ENCODE data around the gene RIIAD1.

The RIIAD1 gene

DNA sequence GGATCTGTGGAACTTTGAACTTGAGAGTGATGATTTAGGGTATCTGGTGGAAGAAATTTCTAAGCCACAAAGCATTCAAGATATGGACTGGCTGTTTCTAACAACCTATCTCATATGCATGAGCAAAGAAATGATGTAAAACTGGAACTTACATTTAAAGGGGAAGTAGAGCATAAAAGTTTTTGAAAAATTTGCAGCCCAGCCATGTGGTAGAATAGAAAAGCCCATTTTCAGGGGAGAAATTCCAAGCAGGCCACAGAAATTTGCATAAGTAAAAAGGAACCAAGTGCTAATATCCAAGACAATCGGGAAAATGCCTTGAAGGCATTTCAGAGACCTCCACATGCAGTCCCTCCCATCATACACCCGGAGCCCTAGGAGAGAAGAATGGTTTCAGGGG is 15.7 kb downstream of the RIIAD1 start:
- CTCF ChIA-PET = interaction anchor here (0.6 to 1.7 kb wide), 3 partner anchors 99 to 299 kb away, joined by 5 to 6 read pairs (median 5); no protein-coding TSS in a partner anchor

GRCh38 chr1:151737479-151737878 is 16.2 kb downstream of the RIIAD1 start:
- Histone ChIP-seq H3K27ac (ENCODE audit: extremely low read depth, low read depth, low read length) (no peak overlapping the region), H3K9me3 (ENCODE audit: control insufficient read depth, insufficient read depth, low read depth, low read length) (no peaks in the 10 kb centered on the region), H3K36me3 (ENCODE audit: control insufficient read depth in 2 of 2, insufficient read depth in 1 of 2, low read length in 2 of 2) (no peaks in the 10 kb centered on the region), H3K4me1 (ENCODE audit: control insufficient read depth, insufficient read depth, low read length) (no peaks in the 10 kb centered on the region), H3K4me3 (ENCODE audit: low read depth, low read length) (no peak overlapping the region)
- CTCF ChIA-PET = interaction anchor here (0.6 to 1.7 kb wide), 6 partner anchors 20 to 299 kb away, joined by 3 to 6 read pairs (median 4); partner anchors contain the start of gene CELF3
- TF ChIP-seq ZNF610 (tag by site-specific recombination; IDR thresholded peaks at IDR 0.05; ENCODE audit: borderline replicate concordance) (no peak), ZNF280D (tag by site-specific recombination; IDR thresholded peaks at IDR 0.05) (peak; percentile 72; the same call in 1 of the 2 replicates), SETDB1 (IDR thresholded peaks at IDR 0.05; ENCODE audit: insufficient read length, low read length) (peak; percentile 92)
- TF ChIP-seq, protein P1, sequence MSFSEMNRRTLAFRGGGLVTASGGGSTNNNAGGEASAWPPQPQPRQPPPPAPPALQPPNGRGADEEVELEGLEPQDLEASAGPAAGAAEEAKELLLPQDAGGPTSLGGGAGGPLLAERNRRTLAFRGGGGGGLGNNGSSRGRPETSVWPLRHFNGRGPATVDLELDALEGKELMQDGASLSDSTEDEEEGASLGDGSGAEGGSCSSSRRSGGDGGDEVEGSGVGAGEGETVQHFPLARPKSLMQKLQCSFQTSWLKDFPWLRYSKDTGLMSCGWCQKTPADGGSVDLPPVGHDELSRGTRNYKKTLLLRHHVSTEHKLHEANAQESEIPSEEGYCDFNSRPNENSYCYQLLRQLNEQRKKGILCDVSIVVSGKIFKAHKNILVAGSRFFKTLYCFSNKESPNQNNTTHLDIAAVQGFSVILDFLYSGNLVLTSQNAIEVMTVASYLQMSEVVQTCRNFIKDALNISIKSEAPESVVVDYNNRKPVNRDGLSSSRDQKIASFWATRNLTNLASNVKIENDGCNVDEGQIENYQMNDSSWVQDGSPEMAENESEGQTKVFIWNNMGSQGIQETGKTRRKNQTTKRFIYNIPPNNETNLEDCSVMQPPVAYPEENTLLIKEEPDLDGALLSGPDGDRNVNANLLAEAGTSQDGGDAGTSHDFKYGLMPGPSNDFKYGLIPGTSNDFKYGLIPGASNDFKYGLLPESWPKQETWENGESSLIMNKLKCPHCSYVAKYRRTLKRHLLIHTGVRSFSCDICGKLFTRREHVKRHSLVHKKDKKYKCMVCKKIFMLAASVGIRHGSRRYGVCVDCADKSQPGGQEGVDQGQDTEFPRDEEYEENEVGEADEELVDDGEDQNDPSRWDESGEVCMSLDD (tag by site-specific recombination; IDR thresholded peaks at IDR 0.05) = no peak
- POLR2A ChIA-PET = no interaction called here

More for the DNA sequence above, 15.7 kb downstream of the RIIAD1 start:
- no peaks in the 10 kb centered on the region for H3K9me3 ChIP-seq (ENCODE audit: control insufficient read depth, insufficient read depth, low read depth, low read length)
- H3K36me3 ChIP-seq (ENCODE audit: control insufficient read depth in 2 of 2, insufficient read depth in 1 of 2, low read length in 2 of 2) = no peaks in the 10 kb centered on the region
- TF ChIP-seq ZNF549 (tag by site-specific recombination; IDR thresholded peaks at IDR 0.05) (no peak), SCRT2 (tag by site-specific recombination; IDR thresholded peaks at IDR 0.05) (no peak), ZNF157 (tag by site-specific recombination; IDR thresholded peaks at IDR 0.05) (no peak)
- H3K4me1 ChIP-seq (ENCODE audit: control insufficient read depth, insufficient read depth, low read length) = no peaks in the 10 kb centered on the region
- POLR2A ChIA-PET = no interaction called here
- no peak overlapping the region for H3K27ac ChIP-seq (ENCODE audit: extremely low read depth, low read depth, low read length)
- no peak overlapping the region for H3K4me3 ChIP-seq (ENCODE audit: low read depth, low read length)

DNA sequence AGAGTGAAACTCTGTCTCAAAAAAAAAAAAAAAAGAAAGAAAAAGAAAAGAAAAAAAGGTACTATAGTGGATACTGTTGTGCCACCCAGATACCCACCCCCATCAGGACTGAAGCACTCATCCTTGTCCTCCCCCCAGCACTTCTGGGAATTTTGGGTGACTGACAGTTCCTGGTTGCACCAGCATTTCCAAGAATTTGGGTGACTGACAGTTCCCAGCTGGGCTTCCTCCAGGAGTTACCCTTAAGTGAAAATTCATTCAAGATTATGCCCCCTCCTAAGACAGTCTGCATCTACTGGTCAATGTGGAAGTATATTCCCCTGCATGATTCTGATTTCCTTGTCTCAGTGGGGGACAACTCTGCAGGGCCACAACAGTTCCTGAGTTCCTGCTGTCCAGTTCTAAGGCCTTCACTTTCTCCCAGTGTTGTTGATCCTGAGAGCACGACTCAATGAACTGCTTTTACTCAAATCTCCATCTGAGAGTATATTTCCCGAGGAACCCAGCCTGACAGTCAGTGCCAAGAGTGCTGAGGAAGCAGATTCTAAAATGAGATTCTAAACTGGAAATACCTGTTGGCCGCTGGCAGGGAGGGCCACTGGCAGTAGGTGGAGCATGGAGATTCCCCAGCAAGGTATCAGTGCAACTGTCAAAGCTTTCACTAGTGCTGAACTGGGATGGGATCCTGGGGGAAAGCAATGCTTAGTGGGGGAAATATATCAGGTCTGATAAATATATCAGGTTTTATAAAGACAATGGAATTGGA is 18.5 kb downstream of the RIIAD1 start:
- Histone ChIP-seq H3K4me3 (ENCODE audit: low read depth, low read length) (no peak overlapping the region), H3K27ac (ENCODE audit: extremely low read depth, low read depth, low read length) (no peak overlapping the region), H3K4me1 (ENCODE audit: control insufficient read depth, insufficient read depth, low read length) (no peaks in the 10 kb centered on the region), H3K36me3 (ENCODE audit: control insufficient read depth in 2 of 2, insufficient read depth in 1 of 2, low read length in 2 of 2) (no peaks in the 10 kb centered on the region), H3K9me3 (ENCODE audit: control insufficient read depth, insufficient read depth, low read depth, low read length) (no peaks in the 10 kb centered on the region)
- ChIA-PET CTCF (interaction anchor here (1.2 kb wide), 1 partner anchor 146 kb away, joined by 3 read pairs; no protein-coding TSS in a partner anchor), POLR2A (interaction anchor here (1.2 kb wide), 1 partner anchor 24 kb away, joined by 4 read pairs; the partner anchor contains the start of gene MRPL9)
- TF ChIP-seq ZNF148 (tag by site-specific recombination; IDR thresholded peaks at IDR 0.05; ENCODE audit: borderline replicate concordance) (no peak), KLF7 (tag by site-specific recombination; IDR thresholded peaks at IDR 0.05; ENCODE audit: borderline replicate concordance) (no peak)
